CD14-positive monocyte (primary cell): Measurements from ENCODE around the gene SPTLC1. TPM values are rescaled to one million over a fixed set of nuclear protein-coding genes. Genes with fewer than 3 reads are reported as not detected.

Source experiments
- DNase-seq, 3 donors: peaks; one replicate each; pipeline ENCODE4 v3.0.0-alpha.2; 2011 to 2022
- H2AFZ ChIP-seq: 2 replicates; pipeline ENCODE4 v1.6.0; 2012; ENCODE audit warnings: mild to moderate bottlenecking, low read depth, low read length, inconsistent platforms; ENCODE audit not compliant: insufficient read depth, poor library complexity, severe bottlenecking
- H3K27ac ChIP-seq, 2 donors: 1 replicate in 1 of 2; 2 replicates in 1 of 2; pipeline ENCODE4 v1.5.1; 2012 to 2013; ENCODE audit warnings: low read length in 2 of 2, control low read depth in 1 of 2, inconsistent platforms in 1 of 2, low read depth in 1 of 2, mild to moderate bottlenecking in 1 of 2
- H3K27me3 ChIP-seq, 2 donors: one replicate each; pipeline versions ENCODE4 v1.6.0 to v1.6.1; 2011 to 2013; ENCODE audit warnings: low read length in 2 of 2; ENCODE audit not compliant: control insufficient read depth in 2 of 2, insufficient read depth in 2 of 2
- H3K36me3 ChIP-seq, 2 donors: replicated peaks in 1 of 2; 1 replicate in 1 of 2; 2 replicates in 1 of 2; pipeline versions ENCODE4 v1.5.1 to v1.6.1; 2012 to 2013; ENCODE audit warnings: low read length in 2 of 2, control low read depth in 1 of 2, inconsistent platforms in 1 of 2, mild to moderate bottlenecking in 1 of 2; ENCODE audit not compliant: insufficient read depth in 2 of 2, control insufficient read depth in 1 of 2
- H3K4me1 ChIP-seq, 2 donors: 1 replicate in 1 of 2; 2 replicates in 1 of 2; pipeline versions ENCODE4 v1.5.1 to v1.6.1; 2012 to 2013; ENCODE audit warnings: low read length in 2 of 2, control low read depth in 1 of 2, inconsistent platforms in 1 of 2, mild to moderate bottlenecking in 1 of 2, moderate library complexity in 1 of 2; ENCODE audit not compliant: insufficient read depth in 2 of 2, control insufficient read depth in 1 of 2
- H3K4me2 ChIP-seq: replicated peaks from 2 replicates; pipeline ENCODE3; 2012; ENCODE audit warnings: low read length, moderate library complexity, mild to moderate bottlenecking; ENCODE audit not compliant: poor library complexity, severe bottlenecking; ENCODE audit errors: extremely low read depth
- H3K4me3 ChIP-seq, 3 experiments: fragments of 200-600 bp in 1 of 3; sonication (generic) in 1 of 3; replicated peaks in 1 of 3; 1 replicate in 2 of 3; 2 replicates in 1 of 3; pipeline ENCODE4 v1.5.1; 2011 to 2013; ENCODE audit warnings: low read length in 3 of 3, mild to moderate bottlenecking in 3 of 3, control low read depth in 2 of 3, low read depth in 2 of 3, inconsistent platforms in 1 of 3, moderate library complexity in 1 of 3
- H3K79me2 ChIP-seq: 2 replicates; pipeline ENCODE4 v1.6.0; 2012; ENCODE audit warnings: mild to moderate bottlenecking, control low read depth, inconsistent platforms, low read length, moderate library complexity; ENCODE audit not compliant: insufficient read depth
- H3K9ac ChIP-seq: 2 replicates; pipeline ENCODE4 v1.6.0; 2017; ENCODE audit warnings: low read length, mild to moderate bottlenecking; ENCODE audit not compliant: insufficient read depth, poor library complexity, severe bottlenecking
- H3K9me3 ChIP-seq, 2 donors: replicated peaks in 1 of 2; 1 replicate in 1 of 2; 2 replicates in 1 of 2; pipeline versions ENCODE4 v1.5.1 to v1.6.1; 2012 to 2013; ENCODE audit warnings: low read length in 2 of 2, control low read depth in 1 of 2; ENCODE audit not compliant: control insufficient read depth in 1 of 2, insufficient read depth in 1 of 2
- H4K20me1 ChIP-seq: 2 replicates; pipeline ENCODE4 v1.6.0; 2012; ENCODE audit warnings: mild to moderate bottlenecking, low read length, control low read depth, moderate library complexity; ENCODE audit not compliant: insufficient read depth
- H3K27ac Mint-ChIP-seq, 7 donors: one replicate each; pipeline ENCODE4 v1.8.0; 2020; ENCODE audit warnings: mild to moderate bottlenecking in 7 of 7, mixed read lengths in 7 of 7, moderate library complexity in 6 of 7, inconsistent platforms in 2 of 7
- H3K27me3 Mint-ChIP-seq, 3 donors: one replicate each; pipeline ENCODE4 v1.8.0; 2021 to 2022; ENCODE audit warnings: low read depth in 3 of 3, mild to moderate bottlenecking in 3 of 3, mixed read lengths in 3 of 3, moderate library complexity in 3 of 3, inconsistent platforms in 1 of 3
- H3K36me3 Mint-ChIP-seq, 2 donors: one replicate each; pipeline ENCODE4 v1.8.0; 2020; ENCODE audit warnings: mixed read lengths in 2 of 2, inconsistent platforms in 1 of 2, mild to moderate bottlenecking in 1 of 2
- H3K4me1 Mint-ChIP-seq: one replicate; pipeline ENCODE4 v1.8.0; 2020; ENCODE audit warnings: mild to moderate bottlenecking, mixed read lengths
- H3K4me3 Mint-ChIP-seq, 2 donors: one replicate each; pipeline ENCODE4 v1.8.0; 2020; ENCODE audit warnings: mild to moderate bottlenecking in 2 of 2, mixed read lengths in 2 of 2, moderate library complexity in 1 of 2
- H3K9me3 Mint-ChIP-seq, 7 donors: one replicate each; pipeline ENCODE4 v1.8.0; 2020 to 2022; ENCODE audit warnings: mixed read lengths in 7 of 7, mild to moderate bottlenecking in 6 of 7, moderate library complexity in 6 of 7, inconsistent platforms in 2 of 7
- WGBS: methylation state at CpG from one replicate; pipeline ENCODE4 v1.1.5; 2013; ENCODE audit warnings: missing lambda C conversion rate; ENCODE audit not compliant: insufficient coverage; 5-methylcytosine and 5-hydroxymethylcytosine counted together
- intact Hi-C, 2 donors: fragments of 100-400 bp; cut with micrococcal nuclease; formaldehyde crosslinking; loops; one replicate each; pipeline versions ENCODE4 v1.15.0 to v1.15.1; 2023
- polyA plus RNA-seq, 3 donors: library from polyadenylated mRNA; depleted of rRNA in 1 of 3; unstranded in 2 of 3; stranded (reverse) in 1 of 3; fragments of 300-500 nt in 2 of 3; fragments of >200 nt in 1 of 3; fragmentation: Illumina TruSeq in 2 of 3; gene quantifications; 1 replicate in 2 of 3; 2 replicates in 1 of 3; pipeline ENCODE4 v1.2.3, GENCODE V29; 2012 to 2021
- TF ChIP-seq, protein P1 (sequence below): fragments of 200-600 bp; IDR thresholded peaks from one replicate; pipeline ENCODE4 v1.8.0; 2022; ENCODE audit warnings: antibody characterized with exemption, mild to moderate bottlenecking

Gene SPTLC1
- polyA plus RNA-seq, 3 donors = 37.4 to 92.4 (median 80.0) TPM

GRCh38 chr9:92147852-92148180 is 32.6 kb upstream of the SPTLC1 start:
- H3K4me2 ChIP-seq = peak overlapping the region; percentile 57
- Mint-ChIP-seq H3K4me3 (no peak overlapping the region), H3K27me3 (peaks cover 14 to 19% (median 14%) of the 10 kb centered on the region in 3 donors), H3K4me1 (peaks cover 18% of the 10 kb centered on the region), H3K27ac (no peak overlapping the region), H3K9me3 (no peaks in the 10 kb centered on the region), H3K36me3 (no peaks in the 10 kb centered on the region)
- H3K27me3 ChIP-seq = peaks cover 0 to 2% of the 10 kb centered on the region in 2 donors
- 93% methylated on average over 5 of the region's 8 CpGs for WGBS
- H3K27ac ChIP-seq = no peak overlapping the region
- peak overlapping the region; percentile 54 for H2AFZ ChIP-seq
- TF ChIP-seq, protein P1, sequence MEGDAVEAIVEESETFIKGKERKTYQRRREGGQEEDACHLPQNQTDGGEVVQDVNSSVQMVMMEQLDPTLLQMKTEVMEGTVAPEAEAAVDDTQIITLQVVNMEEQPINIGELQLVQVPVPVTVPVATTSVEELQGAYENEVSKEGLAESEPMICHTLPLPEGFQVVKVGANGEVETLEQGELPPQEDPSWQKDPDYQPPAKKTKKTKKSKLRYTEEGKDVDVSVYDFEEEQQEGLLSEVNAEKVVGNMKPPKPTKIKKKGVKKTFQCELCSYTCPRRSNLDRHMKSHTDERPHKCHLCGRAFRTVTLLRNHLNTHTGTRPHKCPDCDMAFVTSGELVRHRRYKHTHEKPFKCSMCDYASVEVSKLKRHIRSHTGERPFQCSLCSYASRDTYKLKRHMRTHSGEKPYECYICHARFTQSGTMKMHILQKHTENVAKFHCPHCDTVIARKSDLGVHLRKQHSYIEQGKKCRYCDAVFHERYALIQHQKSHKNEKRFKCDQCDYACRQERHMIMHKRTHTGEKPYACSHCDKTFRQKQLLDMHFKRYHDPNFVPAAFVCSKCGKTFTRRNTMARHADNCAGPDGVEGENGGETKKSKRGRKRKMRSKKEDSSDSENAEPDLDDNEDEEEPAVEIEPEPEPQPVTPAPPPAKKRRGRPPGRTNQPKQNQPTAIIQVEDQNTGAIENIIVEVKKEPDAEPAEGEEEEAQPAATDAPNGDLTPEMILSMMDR = no peak
- no peak for DNase-seq
- no peaks in the 10 kb centered on the region for H3K79me2 ChIP-seq
- intact Hi-C loops = no loop called here
- H3K4me1 ChIP-seq = peaks cover 14 to 20% of the 10 kb centered on the region in 2 donors
- no peaks in the 10 kb centered on the region for H3K36me3 ChIP-seq
- H3K9ac ChIP-seq = no peak overlapping the region
- H4K20me1 ChIP-seq = no peaks in the 10 kb centered on the region
- no peaks in the 10 kb centered on the region for H3K9me3 ChIP-seq
- no peak overlapping the region for H3K4me3 ChIP-seq

DNA sequence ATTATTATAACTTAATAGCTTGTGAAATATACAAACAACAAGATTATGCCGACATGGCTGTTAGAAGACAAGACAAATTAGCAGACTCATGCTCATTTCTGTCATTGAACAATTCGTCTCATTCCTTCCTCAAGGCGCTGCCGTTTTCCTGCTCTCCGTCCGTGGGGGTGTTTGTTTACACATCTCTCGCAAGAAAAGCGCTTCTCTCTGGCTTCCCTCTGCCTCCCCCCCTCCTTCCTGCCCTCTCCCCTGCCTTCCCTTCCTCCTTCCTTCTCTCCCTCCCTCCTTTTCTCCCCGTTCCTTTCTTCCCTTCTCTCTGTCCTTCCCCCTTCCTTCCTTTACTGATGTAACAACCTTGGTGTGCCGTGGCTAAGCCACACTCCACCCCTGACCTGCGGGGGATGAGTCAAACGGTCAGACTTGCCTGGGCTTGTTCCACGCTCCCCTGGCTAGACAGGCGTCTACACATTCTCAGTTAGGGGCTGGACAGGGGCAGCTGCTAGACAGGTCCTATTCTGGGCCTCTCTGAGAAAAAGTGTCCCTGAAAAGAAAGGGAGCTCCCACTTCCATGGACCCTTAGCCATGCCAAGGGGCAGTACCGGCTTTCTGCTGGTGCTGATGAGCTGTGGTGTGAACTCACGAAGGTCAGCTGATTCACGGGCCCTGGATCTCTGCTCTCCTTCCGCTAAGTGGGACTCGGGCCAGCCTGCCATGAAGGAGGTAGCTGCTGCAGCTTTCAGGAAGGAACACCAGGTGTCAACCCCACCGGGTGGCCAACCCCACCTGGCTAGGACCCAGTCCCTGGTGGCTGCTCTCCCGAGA is 32.0 kb upstream of the SPTLC1 start:
- Mint-ChIP-seq H3K27ac (peak overlapping the region in 5 of 7 donors; percentile 3 to 83 (median 57)), H3K4me3 (peak overlapping the region; percentile 62 to 85), H3K36me3 (no peaks in the 10 kb centered on the region), H3K4me1 (peaks cover 18% of the 10 kb centered on the region), H3K27me3 (peaks cover 19 to 22% (median 20%) of the 10 kb centered on the region in 3 donors), H3K9me3 (no peaks in the 10 kb centered on the region)
- no peaks in the 10 kb centered on the region for H4K20me1 ChIP-seq
- peaks cover 14 to 20% of the 10 kb centered on the region in 2 donors for H3K4me1 ChIP-seq
- H3K4me3 ChIP-seq = peak overlapping the region in 2 of 3 experiments; percentile 11 to 59
- 16% methylated on average over 18 of the region's 21 CpGs for WGBS
- H3K27ac ChIP-seq = no peak overlapping the region
- no peaks in the 10 kb centered on the region for H3K9me3 ChIP-seq
- no peaks in the 10 kb centered on the region for H3K36me3 ChIP-seq
- DNase-seq = peak; percentile 27 to 43 (median 39)
- peaks cover 0 to 8% of the 10 kb centered on the region in 2 donors for H3K27me3 ChIP-seq
- TF ChIP-seq, protein P1 = no peak
- H2AFZ ChIP-seq = peak overlapping the region; percentile 54
- intact Hi-C loops = no loop called here
- H3K9ac ChIP-seq = no peak overlapping the region
- H3K4me2 ChIP-seq = peak overlapping the region; percentile 57
- H3K79me2 ChIP-seq = no peaks in the 10 kb centered on the region
